IPS DF 6.9 (cell line): ENCODE results near the gene PRRT4.

Source experiments
- DNase-seq: peaks from one replicate; pipeline ENCODE4 v3.0.0-alpha.2; 2013; ENCODE audit warnings: low read depth, low spot score
- H3K27ac ChIP-seq: one replicate; pipeline ENCODE4 v1.5.1; 2013; ENCODE audit warnings: low read length, control low read depth
- H3K27me3 ChIP-seq: 2 replicates; pipeline ENCODE4 v1.6.1; 2013; ENCODE audit warnings: mild to moderate bottlenecking, low read length; ENCODE audit not compliant: control insufficient read depth, insufficient read depth
- H3K36me3 ChIP-seq: 2 replicates; pipeline ENCODE4 v1.6.1; 2013; ENCODE audit warnings: low read length; ENCODE audit not compliant: control insufficient read depth, insufficient read depth
- H3K4me1 ChIP-seq: 2 replicates; pipeline ENCODE4 v1.6.1; 2013; ENCODE audit warnings: low read length; ENCODE audit not compliant: control insufficient read depth, insufficient read depth
- H3K4me3 ChIP-seq: 2 replicates; pipeline ENCODE4 v1.5.1; 2013; ENCODE audit warnings: mild to moderate bottlenecking, low read length
- H3K9me3 ChIP-seq: 2 replicates; pipeline ENCODE4 v1.6.1; 2013; ENCODE audit warnings: low read length, inconsistent platforms; ENCODE audit not compliant: control insufficient read depth, insufficient read depth
- WGBS: extraction: QIAGEN DNeasy Blood & Tissue Kit; methylation state at CpG from one replicate; pipeline ENCODE4 v1.1.7; 2013; ENCODE audit warnings: mixed read lengths, missing lambda C conversion rate; ENCODE audit not compliant: insufficient read length, insufficient coverage; 5-methylcytosine and 5-hydroxymethylcytosine counted together

Gene PRRT4

DNA sequence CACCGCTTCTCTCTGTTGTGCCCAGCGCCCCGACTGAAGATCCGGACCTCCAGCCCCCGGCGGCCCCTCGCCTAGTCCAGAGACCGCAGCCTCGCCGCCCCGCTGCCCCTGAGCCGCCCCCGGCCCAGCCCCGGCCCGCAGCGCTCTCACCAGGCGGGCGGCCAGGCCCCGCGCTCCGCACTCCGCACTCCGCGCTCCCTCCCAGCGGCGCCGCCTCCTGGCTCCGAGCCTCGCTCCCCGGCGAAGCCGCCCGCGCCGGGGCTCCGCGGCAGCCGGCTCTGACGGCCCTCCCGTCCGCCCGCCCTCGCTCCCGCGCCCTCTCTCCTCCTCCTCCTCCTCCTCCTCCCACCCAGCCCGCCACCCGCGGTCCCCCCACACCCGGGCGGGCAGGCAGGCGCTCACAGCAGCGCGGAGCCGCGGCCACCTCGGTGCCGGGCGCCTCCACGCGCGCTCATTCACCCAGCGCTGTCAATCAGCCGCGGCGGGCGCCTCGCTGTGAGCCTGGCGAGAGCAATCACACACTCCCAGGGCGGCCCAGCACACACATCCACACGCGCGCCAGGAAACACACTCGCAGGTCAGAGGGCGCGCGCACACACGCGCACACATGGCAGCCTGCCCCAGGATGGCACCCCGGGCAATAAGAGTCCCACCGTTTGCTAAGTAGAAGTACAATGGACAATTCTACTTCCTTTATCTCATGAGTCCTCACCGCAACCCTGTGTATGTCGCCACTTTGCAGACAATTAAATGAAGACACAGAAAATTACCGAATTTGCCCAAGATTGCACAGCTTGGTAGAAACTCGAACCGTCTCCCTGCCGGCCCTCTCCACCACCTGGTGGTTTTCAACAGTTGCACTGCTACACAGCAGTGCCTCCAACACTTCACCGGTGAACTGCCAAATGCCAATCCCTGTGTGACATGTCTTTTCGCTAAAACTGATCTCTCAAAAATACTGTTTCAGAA is at the start of gene PRRT4:
TSS of gene PRRT4 (minus strand) at position 280 of the 969 bp plus-strand sequence.
- Histone ChIP-seq H3K9me3 (no peaks in the 10 kb centered on the region), H3K4me3 (peak within 1 kb of the TSS; percentile 40; the same call in 1 of the 2 replicates), H3K27me3 (peaks cover 45% of the 10 kb centered on the region), H3K27ac (no peak within 1 kb of the TSS), H3K4me1 (0 out of 2 replicates have a peak, but pooled peaks cover 4% of the 10 kb centered on the region), H3K36me3 (no peaks in the 10 kb centered on the region)
- no peak for DNase-seq
- no CpG with 5 or more reads among the region's 88 CpGs for WGBS

DNA sequence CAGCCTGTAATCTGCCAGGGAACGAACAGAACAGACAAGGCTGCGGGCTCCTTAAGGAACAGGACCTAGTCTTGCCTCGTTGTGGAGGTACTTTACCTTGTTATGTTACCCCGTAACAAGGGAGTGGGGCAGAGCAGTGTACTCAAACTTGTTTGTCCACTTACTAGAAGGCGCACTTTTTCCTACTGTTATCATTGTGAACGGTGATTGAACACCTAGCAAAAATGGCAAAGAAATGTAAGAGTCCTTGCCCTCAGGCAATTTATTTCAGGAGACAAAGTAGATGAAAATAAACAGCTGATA is 48.9 kb upstream of the PRRT4 start:
- no peak for DNase-seq
- Histone ChIP-seq H3K4me3 (peak overlapping the region; percentile 59; the same call in 1 of the 2 replicates), H3K9me3 (no peaks in the 10 kb centered on the region), H3K27ac (no peak overlapping the region), H3K27me3 (peaks cover 35% of the 10 kb centered on the region), H3K36me3 (no peaks in the 10 kb centered on the region), H3K4me1 (peaks cover 6% of the 10 kb centered on the region)
- WGBS, result no CpG with 5 or more reads among the region's 6 CpGs

DNA sequence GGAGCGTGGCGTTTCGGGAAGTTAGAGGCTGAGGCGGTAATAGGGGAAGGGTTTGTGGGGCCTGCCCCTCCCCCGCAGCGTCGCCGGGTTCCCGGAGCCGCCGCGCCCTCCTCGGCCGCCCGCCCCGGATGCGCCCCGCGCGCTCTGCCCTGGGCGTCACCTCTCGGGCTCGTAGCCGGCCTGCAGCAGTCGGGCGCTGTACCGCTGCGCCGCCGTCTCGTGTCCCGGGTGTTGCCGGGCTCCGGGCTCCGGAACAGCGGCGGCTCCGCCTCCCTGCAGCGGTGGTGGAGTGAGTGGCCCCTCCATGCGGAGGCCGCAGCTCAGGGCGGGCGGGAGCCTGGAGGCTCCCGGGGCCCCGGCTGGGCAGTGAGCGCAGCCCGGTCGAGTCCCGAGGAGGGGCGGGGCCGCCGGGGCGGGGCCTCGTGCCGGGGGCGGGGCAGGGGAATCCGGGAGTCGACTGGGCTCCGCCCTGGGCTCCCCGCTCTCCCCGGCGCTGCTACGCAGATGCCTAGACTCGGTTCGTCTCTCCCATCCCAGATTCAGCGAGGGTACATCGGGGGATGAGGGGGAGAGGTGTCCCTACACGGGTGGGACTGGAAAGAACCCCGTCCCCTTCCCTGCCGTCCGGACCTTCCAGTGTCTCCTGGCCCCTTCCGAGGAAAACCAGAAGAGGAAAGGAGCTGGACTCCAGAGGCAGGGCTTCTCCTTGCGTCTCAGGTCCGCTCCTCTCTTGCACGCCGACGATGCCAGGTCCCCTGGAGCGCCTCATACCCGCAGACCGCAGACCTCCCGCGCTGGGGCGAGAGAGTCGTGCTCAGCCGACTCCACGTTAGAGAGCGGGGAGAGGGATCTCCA is 48.3 kb upstream of the PRRT4 start, which contains the start of gene IMPDH1:
TSS of gene IMPDH1 (minus strand) at position 387 of the 855 bp plus-strand sequence. CDS start at position 306, 81 bp downstream.
- H3K27me3 ChIP-seq, result peaks cover 38% of the 10 kb centered on the region
- no peaks in the 10 kb centered on the region for H3K36me3 ChIP-seq
- no peak for DNase-seq
- peaks cover 7% of the 10 kb centered on the region for H3K4me1 ChIP-seq
- H3K4me3 ChIP-seq, result peak within 1 kb of the TSS; percentile 59; the same call in 1 of the 2 replicates
- H3K27ac ChIP-seq, result no peak within 1 kb of the TSS
- WGBS, result no CpG with 5 or more reads among the region's 87 CpGs
- H3K9me3 ChIP-seq, result no peaks in the 10 kb centered on the region

DNA sequence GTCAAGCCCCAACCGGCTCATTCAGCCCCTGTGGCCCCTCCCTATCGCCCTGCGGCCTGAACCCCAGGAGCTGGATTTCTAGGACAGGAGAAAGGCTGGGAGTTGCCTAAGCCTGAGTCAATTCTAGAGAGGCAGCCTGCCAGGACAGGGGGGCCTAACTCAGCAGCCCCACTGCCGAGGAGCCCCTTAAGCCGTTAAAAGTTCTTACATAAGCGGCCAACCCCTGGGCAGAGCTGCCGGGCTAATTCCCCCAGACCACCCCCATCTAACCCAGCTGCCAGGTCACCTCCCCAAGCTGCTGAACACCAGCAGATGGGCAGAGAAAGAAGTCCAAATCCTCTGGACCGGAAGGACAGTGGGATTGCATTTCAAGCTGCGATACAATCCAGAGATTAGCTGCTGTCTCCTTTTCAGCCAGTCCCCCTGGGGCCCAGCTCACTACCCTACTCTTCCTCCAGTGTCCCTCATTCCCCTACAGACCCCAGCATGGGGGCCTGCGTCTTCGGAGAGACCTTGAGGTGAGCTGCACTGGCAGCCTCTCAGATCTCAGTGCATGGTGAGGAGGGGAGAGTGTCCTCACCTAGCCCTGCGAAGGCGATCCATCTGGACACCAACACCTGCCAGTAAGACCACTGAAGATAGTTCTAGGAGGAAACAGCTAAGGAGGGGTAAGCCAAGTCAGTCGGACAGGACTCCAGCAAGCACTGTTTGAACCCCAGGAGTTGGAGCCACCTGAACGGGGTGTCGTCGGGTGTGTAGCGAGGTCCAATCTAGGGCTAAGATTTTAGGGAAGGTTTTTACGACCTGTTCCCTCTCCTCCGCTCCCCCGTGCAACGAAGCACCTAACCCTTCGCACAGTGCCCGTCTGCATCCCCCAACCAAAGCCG is 47.5 kb upstream of the PRRT4 start:
- no CpG with 5 or more reads among the region's 25 CpGs for WGBS
- Histone ChIP-seq H3K27me3 (peaks cover 39% of the 10 kb centered on the region), H3K9me3 (no peaks in the 10 kb centered on the region), H3K4me3 (peak overlapping the region; percentile 59; the same call in 1 of the 2 replicates), H3K4me1 (peaks cover 10% of the 10 kb centered on the region), H3K27ac (no peak overlapping the region), H3K36me3 (no peaks in the 10 kb centered on the region)
- no peak for DNase-seq

DNA sequence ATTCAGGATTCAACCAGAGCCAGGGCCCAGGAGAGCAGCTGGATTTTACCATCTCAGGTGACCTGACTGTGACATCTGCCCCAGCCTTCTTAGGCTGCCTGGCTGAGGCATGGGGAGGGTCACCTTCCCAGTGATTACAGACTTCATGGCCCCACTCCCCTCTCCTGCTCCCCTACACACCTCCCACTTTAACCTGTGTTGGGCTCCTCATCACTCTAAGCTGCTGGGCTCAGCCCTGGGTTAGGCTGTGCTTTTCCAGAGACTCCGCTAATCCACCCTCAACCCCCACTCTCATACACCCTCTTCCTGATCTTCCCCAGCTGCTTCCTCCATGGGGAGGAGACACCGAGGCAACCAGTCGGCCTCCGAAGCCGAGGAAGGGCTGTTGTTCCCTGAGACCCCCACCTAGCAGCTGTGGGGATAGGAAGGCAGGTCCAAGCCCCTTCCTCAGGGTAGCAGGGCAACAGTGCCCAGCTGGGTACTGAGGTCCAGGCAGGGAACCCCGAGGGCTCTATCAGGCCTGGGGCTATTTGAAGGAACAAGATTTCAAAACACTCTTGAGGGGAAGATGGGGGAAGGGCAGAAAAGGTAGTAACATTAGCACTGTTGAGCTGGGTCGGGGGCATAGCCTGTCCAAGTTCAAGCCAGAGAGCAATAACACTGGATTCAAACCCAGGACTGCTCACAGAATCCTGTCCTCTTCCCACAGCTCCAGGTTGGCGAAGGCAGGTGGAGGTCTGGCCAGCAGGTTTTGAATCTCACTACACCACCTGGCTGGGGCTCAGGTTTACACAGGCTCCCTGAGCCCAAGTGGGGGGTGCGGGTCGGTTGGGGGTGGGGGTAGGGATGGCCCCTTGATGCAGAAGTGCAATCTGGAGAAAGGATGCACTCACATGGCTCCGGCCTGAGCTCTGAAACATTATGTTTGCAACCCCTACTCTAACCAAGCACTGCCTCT is 46.5 kb upstream of the PRRT4 start:
- H3K27me3 ChIP-seq, result peaks cover 39% of the 10 kb centered on the region
- WGBS, result no CpG with 5 or more reads among the region's 11 CpGs
- H3K4me1 ChIP-seq, result peaks cover 10% of the 10 kb centered on the region
- DNase-seq, result no peak
- no peak overlapping the region for H3K27ac ChIP-seq
- no peaks in the 10 kb centered on the region for H3K9me3 ChIP-seq
- H3K36me3 ChIP-seq, result no peaks in the 10 kb centered on the region
- H3K4me3 ChIP-seq, result no peak overlapping the region

DNA sequence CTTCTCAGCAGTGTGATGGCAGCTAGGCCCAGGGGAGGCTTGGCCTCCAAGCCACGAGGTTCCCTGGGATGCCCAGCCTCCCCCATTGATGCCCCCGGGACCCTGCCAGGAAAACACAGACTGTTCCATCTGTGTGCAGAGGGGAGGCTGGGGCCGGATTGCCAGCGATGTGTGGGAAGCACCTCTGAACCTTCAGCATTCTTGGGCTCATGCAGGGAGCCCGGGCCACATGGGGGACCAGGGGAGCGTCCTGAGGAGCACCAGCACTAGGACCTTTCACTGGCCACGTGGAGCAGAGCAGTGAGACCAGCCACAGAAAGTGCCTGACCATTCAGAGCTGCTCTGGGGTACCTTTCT is 45.7 kb upstream of the PRRT4 start:
- no CpG with 5 or more reads among the region's 7 CpGs for WGBS
- no peak overlapping the region for H3K27ac ChIP-seq
- H3K9me3 ChIP-seq, result no peaks in the 10 kb centered on the region
- no peak overlapping the region for H3K4me3 ChIP-seq
- no peaks in the 10 kb centered on the region for H3K36me3 ChIP-seq
- H3K27me3 ChIP-seq, result peaks cover 39% of the 10 kb centered on the region
- peaks cover 10% of the 10 kb centered on the region for H3K4me1 ChIP-seq
- DNase-seq, result no peak

DNA sequence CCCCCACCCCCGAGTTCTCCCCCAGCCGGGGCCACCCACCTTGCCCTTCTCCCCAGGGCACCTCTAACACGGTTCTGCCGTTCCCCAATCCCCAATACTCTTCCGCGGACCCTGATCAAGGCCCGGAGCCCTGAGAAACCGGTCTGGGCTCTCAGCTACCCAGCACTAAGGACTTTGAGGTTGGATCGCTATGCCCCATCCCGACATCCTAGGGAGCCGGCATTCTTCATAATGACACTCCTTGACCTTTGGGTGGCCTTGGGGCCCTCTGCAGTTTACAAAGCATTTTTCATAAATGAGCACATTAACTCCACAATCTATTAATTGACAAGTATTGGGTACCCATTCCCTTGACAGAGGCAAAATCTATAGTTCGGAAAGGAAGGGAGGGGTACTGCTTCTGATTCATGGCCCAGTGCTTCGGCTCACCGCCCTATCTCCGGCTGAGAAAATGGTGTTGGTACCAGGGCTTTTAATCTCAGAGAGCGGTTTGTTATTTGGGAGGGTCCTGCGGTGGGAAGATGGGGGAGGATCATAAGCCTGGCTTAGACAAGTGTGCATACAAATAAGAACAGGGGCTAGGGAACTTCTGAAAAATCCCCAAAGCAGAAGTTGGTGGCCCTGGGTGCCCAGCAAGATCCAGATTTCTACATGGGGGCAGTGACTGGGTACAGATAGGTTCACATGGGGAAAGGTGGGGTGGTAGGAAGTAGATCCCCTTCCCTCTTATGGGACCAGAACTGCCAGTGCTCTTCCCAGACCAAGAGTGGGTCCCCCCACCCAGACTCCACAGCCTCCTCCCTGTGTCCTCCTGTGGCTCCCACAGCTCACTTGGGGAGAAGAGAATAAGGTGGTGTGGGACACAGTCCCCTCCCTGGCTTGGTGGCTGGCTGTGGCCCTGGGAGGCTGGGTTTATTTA is 45.1 kb upstream of the PRRT4 start:
- Histone ChIP-seq H3K4me1 (peaks cover 10% of the 10 kb centered on the region), H3K9me3 (no peaks in the 10 kb centered on the region), H3K27ac (no peak overlapping the region), H3K4me3 (no peak overlapping the region; the same call in 1 of the 2 replicates), H3K27me3 (peaks cover 38% of the 10 kb centered on the region), H3K36me3 (no peaks in the 10 kb centered on the region)
- WGBS, result no CpG with 5 or more reads among the region's 17 CpGs
- no peak for DNase-seq

DNA sequence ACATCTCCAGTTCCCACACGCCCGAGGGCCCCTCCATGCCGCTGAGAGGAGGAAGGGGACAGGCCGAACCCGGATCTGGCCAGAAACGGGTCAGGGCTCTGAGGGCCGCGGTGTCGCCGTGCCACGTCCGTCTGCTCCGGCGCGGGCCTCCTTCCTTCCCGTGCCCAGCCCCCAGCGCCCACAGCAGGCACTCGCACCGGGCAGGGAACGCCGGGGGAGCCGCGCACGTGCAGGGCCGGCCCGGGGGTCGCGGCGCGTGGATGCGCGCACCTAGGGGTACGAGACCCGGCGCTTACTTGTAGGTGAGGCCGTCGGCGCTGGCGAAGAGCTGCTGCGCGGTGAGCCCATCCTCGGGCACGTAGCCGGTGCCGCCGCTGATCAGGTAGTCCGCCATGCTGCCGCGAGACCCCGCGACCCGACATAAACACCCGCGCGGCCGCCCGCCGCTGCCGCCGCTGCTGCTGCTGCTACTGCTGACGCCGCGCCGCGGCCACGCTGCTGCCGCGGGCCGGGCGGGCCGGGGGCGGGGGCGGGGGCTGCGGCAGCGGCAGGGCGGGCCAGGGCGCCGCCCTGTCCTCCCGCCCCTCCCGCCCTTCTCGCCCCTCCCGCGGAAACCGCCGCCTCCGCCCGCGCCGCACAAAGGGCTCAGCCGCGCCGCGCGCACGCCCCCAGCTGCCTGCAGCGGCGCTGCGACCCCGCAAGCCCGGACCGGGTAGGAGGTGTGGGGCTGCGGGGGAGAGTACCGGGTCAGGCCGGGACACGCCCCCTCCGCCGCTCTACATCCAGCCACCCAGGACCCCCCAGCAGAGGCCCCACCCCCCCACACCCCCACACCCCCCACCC is 44.2 kb upstream of the PRRT4 start:
- no peaks in the 10 kb centered on the region for H3K9me3 ChIP-seq
- peak overlapping the region; percentile 47; the same call in 1 of the 2 replicates for H3K4me3 ChIP-seq
- DNase-seq, result no peak
- H3K27me3 ChIP-seq, result peaks cover 36% of the 10 kb centered on the region
- no CpG with 5 or more reads among the region's 107 CpGs for WGBS
- H3K27ac ChIP-seq, result no peak overlapping the region
- peaks cover 10% of the 10 kb centered on the region for H3K4me1 ChIP-seq
- H3K36me3 ChIP-seq, result peaks cover under 1% of the 10 kb centered on the region; the same call in 1 of the 2 replicates
